Panc1 (cell line): ENCODE data around the gene CAMK2A. TPM values are rescaled to one million over a fixed set of nuclear protein-coding genes. Genes with fewer than 3 reads are reported as not detected.

Source experiments
- ATAC-seq: fragments of 200-7000 bp; cut with Tn5 transposase; 2 replicates; pipeline ENCODE4 v1.9.1; 2020; ENCODE audit warnings: mild to moderate bottlenecking, moderate library complexity
- BruUV-seq: library from RNA; stranded (reverse); fragments of 400-500 nt; replicated peaks from 2 replicates; lab custom pipeline; 2021; lab: Mats Ljungman, UMichigan
- CTCF ChIA-PET: fragments of 300-600 bp; sonication (Branson Sonifier 250); formaldehyde crosslinking; loops from one replicate; lab custom pipeline; 2022; ENCODE audit warnings: antibody characterized with exemption; lab: Charles Lee
- POLR2A ChIA-PET: fragments of 300-600 bp; sonication (Branson Sonifier 250); formaldehyde crosslinking; loops from one replicate; lab custom pipeline; 2022; ENCODE audit warnings: antibody characterized with exemption; lab: Charles Lee
- DNase-seq: peaks from one replicate; pipeline ENCODE4 v3.0.0-alpha.2; 2010; ENCODE audit warnings: low read depth, low spot score
- H3K27ac ChIP-seq: 2 replicates; pipeline ENCODE4 v1.5.1; 2011; ENCODE audit warnings: mild to moderate bottlenecking, low read length, inconsistent platforms
- H3K27me3 ChIP-seq: fragments of 200-500 bp; sonication (Bioruptor generic); 2 replicates; pipeline ENCODE4 v1.6.0; 2014; ENCODE audit warnings: low read length, inconsistent platforms; ENCODE audit not compliant: control insufficient read depth, insufficient read depth
- H3K36me3 ChIP-seq: fragments of 200-500 bp; sonication (Bioruptor generic); 2 replicates; pipeline ENCODE4 v1.5.1; 2014; ENCODE audit warnings: inconsistent platforms, mild to moderate bottlenecking, low read length, moderate library complexity; ENCODE audit not compliant: control insufficient read depth, insufficient read depth
- H3K4me1 ChIP-seq: 2 replicates; pipeline ENCODE4 v1.5.1; 2011; ENCODE audit warnings: inconsistent platforms, mild to moderate bottlenecking, low read length, moderate library complexity; ENCODE audit not compliant: control insufficient read depth, insufficient read depth
- H3K4me3 ChIP-seq, 2 experiments: 2 replicates each; pipeline ENCODE4 v1.5.1; 2011 to 2012; ENCODE audit warnings: low read depth in 2 of 2, low read length in 2 of 2, mild to moderate bottlenecking in 2 of 2, inconsistent platforms in 1 of 2, moderate library complexity in 1 of 2
- H3K9me3 ChIP-seq: fragments of 200-500 bp; sonication (Bioruptor generic); 2 replicates; pipeline ENCODE4 v1.5.1; 2014; ENCODE audit warnings: low read depth, mild to moderate bottlenecking, inconsistent platforms, low read length, moderate library complexity; ENCODE audit not compliant: control insufficient read depth, insufficient read depth
- POLR2AphosphoS5 ChIP-seq: IDR thresholded peaks from 2 replicates; pipeline ENCODE4 v1.6.1; 2012; ENCODE audit warnings: mild to moderate bottlenecking, low read depth, low read length, moderate library complexity
- SIN3A ChIP-seq: IDR thresholded peaks from 2 replicates; pipeline ENCODE4 v1.6.1; 2012; ENCODE audit warnings: low read depth, mild to moderate bottlenecking, low read length, moderate library complexity, borderline replicate concordance; ENCODE audit not compliant: insufficient read depth
- TCF7L2 ChIP-seq: IDR thresholded peaks from 2 replicates; pipeline ENCODE4 v1.6.1; 2011; ENCODE audit warnings: mild to moderate bottlenecking, low read depth, low read length, inconsistent platforms
- in situ Hi-C: cut with HindIII; loops from 2 replicates; pipeline ENCODE4 v1.10.0; 2016; ENCODE audit warnings: low sequenced_read_pairs, low pct_unique_long_range_greater_than_20kb
- intact Hi-C: fragments of 100-400 bp; cut with micrococcal nuclease; formaldehyde crosslinking; loops from one replicate; pipeline ENCODE4 v1.10.0; 2022; ENCODE audit not compliant: unreplicated experiment
- total RNA-seq: library from RNA; stranded (reverse); gene quantifications from one replicate; pipeline ENCODE4 v1.2.1, GENCODE V29; 2021; ENCODE audit not compliant: unreplicated experiment
- TF ChIP-seq, protein P1 (sequence below): fragments of 450-650 bp; IDR thresholded peaks from 2 replicates; pipeline ENCODE4 v1.5.1; 2017; ENCODE audit warnings: mild to moderate bottlenecking
- TF ChIP-seq, protein P2 (sequence below), 2 experiments: IDR thresholded peaks; 2 replicates each; pipeline ENCODE4 v1.6.1; 2011 to 2012; ENCODE audit warnings: low read depth in 2 of 2, control low read depth in 1 of 2, low read length in 1 of 2, mild to moderate bottlenecking in 1 of 2, moderate library complexity in 1 of 2; ENCODE audit not compliant: insufficient read depth in 1 of 2

Gene CAMK2A
- total RNA-seq, 1 experiment from 2014 or later, result 0.51 TPM

DNA sequence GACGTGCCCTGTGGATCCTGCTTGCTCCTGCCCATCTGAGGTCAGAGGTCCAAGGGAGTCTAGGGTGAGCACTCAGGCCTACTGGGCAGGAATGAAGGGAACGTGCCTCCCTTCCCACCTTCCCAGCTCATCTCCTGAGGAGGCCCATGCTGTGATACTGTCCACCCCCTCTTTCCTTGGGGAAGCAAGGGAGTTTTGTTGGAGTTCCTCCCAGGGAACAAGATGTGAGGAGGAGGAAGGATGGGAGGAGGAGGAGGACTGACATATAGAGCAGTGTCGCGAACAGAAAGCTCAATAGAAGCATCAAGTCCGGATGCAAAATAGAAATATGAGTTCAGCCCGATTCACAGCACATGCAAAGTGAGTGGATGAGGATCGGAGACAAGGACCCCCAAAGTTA is 58.7 kb downstream of the CAMK2A start:
- Histone ChIP-seq H3K27me3 (no peaks in the 10 kb centered on the region), H3K27ac (no peak overlapping the region), H3K36me3 (no peaks in the 10 kb centered on the region), H3K4me1 (no peaks in the 10 kb centered on the region), H3K4me3 (no peak overlapping the region), H3K9me3 (no peaks in the 10 kb centered on the region)
- ATAC-seq (no peak), DNase-seq (no peak)
- TF ChIP-seq POLR2AphosphoS5 (no peak), SIN3A (no peak), TCF7L2 (no peak)
- TF ChIP-seq, protein P1, sequence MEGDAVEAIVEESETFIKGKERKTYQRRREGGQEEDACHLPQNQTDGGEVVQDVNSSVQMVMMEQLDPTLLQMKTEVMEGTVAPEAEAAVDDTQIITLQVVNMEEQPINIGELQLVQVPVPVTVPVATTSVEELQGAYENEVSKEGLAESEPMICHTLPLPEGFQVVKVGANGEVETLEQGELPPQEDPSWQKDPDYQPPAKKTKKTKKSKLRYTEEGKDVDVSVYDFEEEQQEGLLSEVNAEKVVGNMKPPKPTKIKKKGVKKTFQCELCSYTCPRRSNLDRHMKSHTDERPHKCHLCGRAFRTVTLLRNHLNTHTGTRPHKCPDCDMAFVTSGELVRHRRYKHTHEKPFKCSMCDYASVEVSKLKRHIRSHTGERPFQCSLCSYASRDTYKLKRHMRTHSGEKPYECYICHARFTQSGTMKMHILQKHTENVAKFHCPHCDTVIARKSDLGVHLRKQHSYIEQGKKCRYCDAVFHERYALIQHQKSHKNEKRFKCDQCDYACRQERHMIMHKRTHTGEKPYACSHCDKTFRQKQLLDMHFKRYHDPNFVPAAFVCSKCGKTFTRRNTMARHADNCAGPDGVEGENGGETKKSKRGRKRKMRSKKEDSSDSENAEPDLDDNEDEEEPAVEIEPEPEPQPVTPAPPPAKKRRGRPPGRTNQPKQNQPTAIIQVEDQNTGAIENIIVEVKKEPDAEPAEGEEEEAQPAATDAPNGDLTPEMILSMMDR, result no peak
- TF ChIP-seq, protein P2, sequence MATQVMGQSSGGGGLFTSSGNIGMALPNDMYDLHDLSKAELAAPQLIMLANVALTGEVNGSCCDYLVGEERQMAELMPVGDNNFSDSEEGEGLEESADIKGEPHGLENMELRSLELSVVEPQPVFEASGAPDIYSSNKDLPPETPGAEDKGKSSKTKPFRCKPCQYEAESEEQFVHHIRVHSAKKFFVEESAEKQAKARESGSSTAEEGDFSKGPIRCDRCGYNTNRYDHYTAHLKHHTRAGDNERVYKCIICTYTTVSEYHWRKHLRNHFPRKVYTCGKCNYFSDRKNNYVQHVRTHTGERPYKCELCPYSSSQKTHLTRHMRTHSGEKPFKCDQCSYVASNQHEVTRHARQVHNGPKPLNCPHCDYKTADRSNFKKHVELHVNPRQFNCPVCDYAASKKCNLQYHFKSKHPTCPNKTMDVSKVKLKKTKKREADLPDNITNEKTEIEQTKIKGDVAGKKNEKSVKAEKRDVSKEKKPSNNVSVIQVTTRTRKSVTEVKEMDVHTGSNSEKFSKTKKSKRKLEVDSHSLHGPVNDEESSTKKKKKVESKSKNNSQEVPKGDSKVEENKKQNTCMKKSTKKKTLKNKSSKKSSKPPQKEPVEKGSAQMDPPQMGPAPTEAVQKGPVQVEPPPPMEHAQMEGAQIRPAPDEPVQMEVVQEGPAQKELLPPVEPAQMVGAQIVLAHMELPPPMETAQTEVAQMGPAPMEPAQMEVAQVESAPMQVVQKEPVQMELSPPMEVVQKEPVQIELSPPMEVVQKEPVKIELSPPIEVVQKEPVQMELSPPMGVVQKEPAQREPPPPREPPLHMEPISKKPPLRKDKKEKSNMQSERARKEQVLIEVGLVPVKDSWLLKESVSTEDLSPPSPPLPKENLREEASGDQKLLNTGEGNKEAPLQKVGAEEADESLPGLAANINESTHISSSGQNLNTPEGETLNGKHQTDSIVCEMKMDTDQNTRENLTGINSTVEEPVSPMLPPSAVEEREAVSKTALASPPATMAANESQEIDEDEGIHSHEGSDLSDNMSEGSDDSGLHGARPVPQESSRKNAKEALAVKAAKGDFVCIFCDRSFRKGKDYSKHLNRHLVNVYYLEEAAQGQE (IDR thresholded peaks at IDR 0.05; ENCODE audit: insufficient read depth in 1 of 2, low read depth in 2 of 2, low read length in 1 of 2), result no peak
- intact Hi-C loops, result no loop called here
- CTCF ChIA-PET, result no interaction called here
- POLR2A ChIA-PET, result no interaction called here
- in situ Hi-C loops, result no loop called here
- BruUV-seq, result no TSS peak

DNA sequence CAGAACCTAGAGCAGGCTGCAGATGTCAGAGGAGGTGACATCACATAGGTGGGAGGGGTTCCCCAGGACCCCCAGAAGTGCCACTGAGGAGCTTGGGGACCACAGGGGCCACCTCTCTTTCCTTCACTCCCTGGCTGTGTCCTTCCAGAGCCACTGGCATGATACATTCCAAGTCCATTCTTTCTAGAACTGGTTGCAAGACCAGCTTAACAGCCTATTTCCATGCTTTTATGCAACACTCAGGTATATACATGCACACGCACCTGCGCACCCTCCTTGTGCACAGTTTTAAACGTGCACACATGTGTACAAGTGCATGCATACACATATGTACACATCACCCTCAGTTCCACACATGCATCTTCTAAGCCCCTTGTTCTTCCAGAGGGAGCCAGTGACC is 60.0 kb downstream of the CAMK2A start:
- in situ Hi-C loops, result no loop called here
- no TSS peak for BruUV-seq
- ChIA-PET CTCF (interaction anchor here (1.2 kb wide), 1 partner anchor 11 kb away, joined by 3 read pairs; no protein-coding TSS in a partner anchor), POLR2A (no interaction called here)
- no peak for ATAC-seq
- Histone ChIP-seq H3K27me3 (no peaks in the 10 kb centered on the region), H3K4me1 (no peaks in the 10 kb centered on the region), H3K36me3 (no peaks in the 10 kb centered on the region), H3K9me3 (no peaks in the 10 kb centered on the region), H3K27ac (no peak overlapping the region), H3K4me3 (no peak overlapping the region)
- TF ChIP-seq, protein P2 (IDR thresholded peaks at IDR 0.05; ENCODE audit: insufficient read depth in 1 of 2, low read depth in 2 of 2, low read length in 1 of 2), result no peak
- TF ChIP-seq, protein P1, result no peak
- TF ChIP-seq TCF7L2 (no peak), POLR2AphosphoS5 (no peak), SIN3A (no peak)
- DNase-seq, result no peak
- intact Hi-C loops, result loop anchor here (10.0 kb wide), 1 partner anchor 205 kb away; no protein-coding TSS in a partner anchor
